ACHN (cell line): ENCODE measurements around the gene SPDYE3.
"Not testable (repeated sequence)": the region's sequence is repeated elsewhere in the genome, so short reads cannot be mapped to it uniquely, and the experiment has no call there.

Experiments used
- DNase-seq: peaks from one replicate; pipeline ENCODE4 v3.0.0-alpha.2; 2015
- in situ Hi-C: cut with HindIII; loops from 2 replicates; pipeline ENCODE4 v1.10.0; 2017; ENCODE audit warnings: low sequenced_read_pairs, low pct_ligation_motif_present, low pct_unique_long_range_greater_than_20kb

SPDYE3 gene

GRCh38 chr7:100364480-100364879 is 57.0 kb downstream of the SPDYE3 start:
- in situ Hi-C loops = no loop called here
- no peak for DNase-seq

GRCh38 chr7:100365998-100366367 is 58.5 kb downstream of the SPDYE3 start:
- in situ Hi-C loops, DNase-seq: not testable (repeated sequence)

- in situ Hi-C loops = no loop called here
- no peak for DNase-seq
Observed at GRCh38 chr7:100366411-100367250, 59.1 kb downstream of the SPDYE3 start.

GRCh38 chr7:100367251-100367620 is 59.7 kb downstream of the SPDYE3 start:
- DNase-seq = no peak
- in situ Hi-C loops = no loop called here

- DNase-seq = no peak
- in situ Hi-C loops = no loop called here
Observed at GRCh38 chr7:100367676-100368613, 60.4 kb downstream of the SPDYE3 start.

- in situ Hi-C loops = no loop called here
- DNase-seq = no peak
Observed at GRCh38 chr7:100369105-100369504, 61.6 kb downstream of the SPDYE3 start.

- DNase-seq = no peak
- in situ Hi-C loops = no loop called here
Observed at GRCh38 chr7:100370303-100370702, 62.8 kb downstream of the SPDYE3 start.

- in situ Hi-C loops = no loop called here
- no peak for DNase-seq
Observed at GRCh38 chr7:100370746-100371145, 63.2 kb downstream of the SPDYE3 start.

GRCh38 chr7:100371561-100372171 is 64.2 kb downstream of the SPDYE3 start:
- DNase-seq = no peak
- in situ Hi-C loops = no loop called here
